NCI-H345 (cell line): ENCODE measurements around the gene BLOC1S1.
"Not testable (repeated sequence)": the region's sequence is repeated elsewhere in the genome, so short reads cannot be mapped to it uniquely, and the experiment has no call there.

Source experiments
- DNase-seq: peaks from one replicate; lab custom pipeline; 2025; lab: John Stamatoyannopoulos, UW

Gene BLOC1S1

DNA sequence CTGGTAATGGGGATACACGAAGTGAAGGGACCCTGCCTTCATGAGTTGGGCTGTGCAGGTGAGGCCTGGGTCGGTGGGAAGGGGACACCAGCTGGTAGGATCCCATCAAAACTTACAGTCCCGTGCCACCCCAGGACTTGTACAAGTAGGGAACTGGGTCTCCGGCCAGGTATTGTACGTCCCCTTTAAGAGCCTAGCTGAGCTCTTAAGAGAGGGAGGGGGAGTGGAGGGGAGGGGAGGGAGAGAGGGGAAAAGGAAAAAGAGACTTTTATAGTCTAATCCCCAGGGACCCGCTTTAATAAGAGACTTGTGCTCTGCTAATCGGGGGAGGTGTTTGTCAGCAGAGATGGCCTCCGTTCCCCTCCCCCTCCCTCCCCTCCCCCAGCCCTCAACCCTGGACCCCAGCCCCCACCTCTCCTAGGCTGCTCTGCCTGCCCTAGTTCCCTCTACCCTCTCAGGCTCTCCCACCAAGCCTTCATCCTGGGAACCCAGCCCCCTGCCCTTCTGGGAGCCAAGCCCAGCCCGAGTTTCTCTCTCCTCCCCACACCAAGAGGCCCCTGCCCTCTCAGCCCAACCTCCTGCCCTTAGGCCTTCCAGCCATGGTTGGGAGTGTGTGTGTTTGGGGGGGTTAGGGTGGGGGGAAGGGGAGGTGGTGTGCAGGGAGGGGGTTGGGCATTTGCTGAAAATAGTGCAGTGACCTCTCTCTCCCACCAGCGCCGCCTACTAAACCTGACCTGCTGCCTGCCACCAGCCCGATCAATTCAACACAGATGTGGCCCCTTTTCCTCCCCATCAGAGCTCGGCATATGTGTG, 29.7 kb downstream of the BLOC1S1 start:
- peak; percentile 41 for DNase-seq

DNA sequence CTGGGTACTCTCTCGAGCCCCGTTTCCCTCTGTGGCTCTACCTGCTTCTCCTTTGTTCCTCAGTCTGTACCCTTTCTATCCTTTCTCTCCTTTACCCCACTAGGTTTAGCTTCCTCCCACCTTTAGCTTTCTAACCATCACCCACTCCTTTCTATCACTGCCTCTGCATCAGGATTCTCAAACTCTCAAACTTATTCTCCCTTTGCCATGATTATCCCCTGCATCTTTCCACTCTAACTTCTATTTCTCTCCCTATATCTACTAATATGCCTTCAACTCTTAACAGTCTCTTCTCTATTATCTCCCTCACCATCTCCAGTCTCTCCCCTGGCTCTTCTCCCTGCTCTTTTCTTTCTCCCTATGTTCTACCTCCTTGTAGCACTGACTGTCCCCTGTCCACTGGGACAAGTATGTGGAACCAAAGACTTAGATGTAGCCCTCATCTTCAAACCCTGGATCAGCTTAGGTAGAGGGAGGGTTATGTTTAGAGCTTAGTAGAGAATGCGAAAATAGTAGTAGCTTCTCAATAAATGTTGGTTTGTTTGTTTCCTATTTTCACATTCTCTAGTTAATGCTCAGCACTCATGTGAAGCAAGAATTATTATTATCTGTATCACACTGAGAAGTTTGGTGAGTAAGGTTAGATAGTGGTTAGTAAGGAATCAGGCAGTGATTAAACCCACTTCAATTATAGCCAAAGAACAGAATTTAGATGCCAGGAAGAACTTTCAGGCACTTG, 30.5 kb downstream of the BLOC1S1 start:
- no peak for DNase-seq

DNA sequence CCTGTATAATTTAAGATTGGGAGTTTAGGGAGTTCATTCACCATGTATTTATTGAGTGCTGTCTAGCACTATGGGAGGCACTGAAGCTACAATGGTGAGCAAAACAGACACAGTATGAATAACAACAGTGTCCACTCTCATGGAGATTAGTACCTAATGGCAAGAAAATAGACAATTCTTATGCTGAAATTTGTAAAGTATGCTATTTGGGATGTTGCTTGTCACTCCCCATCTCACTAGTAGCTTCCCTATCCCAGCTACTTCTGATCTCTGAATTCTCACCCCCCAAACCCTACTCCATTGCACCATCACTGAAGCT, 31.0 kb downstream of the BLOC1S1 start:
- no peak for DNase-seq

DNA sequence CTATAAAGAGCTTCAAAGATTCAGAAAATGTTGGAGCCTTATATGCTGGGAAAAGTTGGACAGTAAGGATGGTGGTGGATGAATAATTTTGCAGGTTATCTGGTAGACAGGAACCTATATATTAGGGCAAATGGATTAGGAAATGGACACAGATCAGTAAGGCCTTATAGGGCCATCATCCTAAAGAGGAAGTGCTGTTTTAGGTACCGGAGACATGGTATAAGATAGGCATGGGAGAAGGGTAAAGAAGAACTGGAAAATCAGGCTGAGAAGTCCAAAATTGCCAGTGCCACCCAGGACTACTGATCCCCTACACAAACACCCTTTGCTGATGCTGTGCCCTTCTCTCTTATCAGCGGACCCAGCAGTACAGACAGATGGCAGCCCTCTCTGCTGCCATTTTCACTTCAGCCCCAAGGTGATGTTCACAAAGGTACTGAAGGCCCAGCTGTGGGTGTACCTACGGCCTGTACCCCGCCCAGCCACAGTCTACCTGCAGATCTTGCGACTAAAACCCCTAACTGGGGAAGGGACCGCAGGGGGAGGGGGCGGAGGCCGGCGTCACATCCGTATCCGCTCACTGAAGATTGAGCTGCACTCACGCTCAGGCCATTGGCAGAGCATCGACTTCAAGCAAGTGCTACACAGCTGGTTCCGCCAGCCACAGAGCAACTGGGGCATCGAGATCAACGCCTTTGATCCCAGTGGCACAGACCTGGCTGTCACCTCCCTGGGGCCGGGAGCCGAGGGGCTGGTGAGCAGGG, 32.6 kb downstream of the BLOC1S1 start:
- no peak for DNase-seq

DNA sequence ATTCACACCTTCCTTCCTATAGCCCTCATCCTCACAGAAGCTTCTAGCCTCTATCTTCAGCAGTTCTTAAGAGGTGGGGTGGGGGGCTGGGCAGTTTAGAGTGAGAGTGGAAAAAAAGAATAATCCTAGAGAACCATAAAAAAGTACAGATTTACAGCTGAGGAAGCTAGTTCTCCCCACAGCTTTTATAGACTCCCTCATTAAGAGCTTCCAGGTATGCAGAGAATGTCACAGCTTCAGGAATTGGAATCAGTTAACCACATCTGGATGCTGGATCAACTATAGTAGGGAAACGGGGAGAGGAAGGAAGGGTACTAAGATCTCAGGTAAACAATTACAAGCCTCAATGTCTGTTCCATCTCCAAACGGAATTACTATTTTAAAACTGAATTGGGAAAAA, 39.4 kb downstream of the BLOC1S1 start:
- no peak for DNase-seq

DNA sequence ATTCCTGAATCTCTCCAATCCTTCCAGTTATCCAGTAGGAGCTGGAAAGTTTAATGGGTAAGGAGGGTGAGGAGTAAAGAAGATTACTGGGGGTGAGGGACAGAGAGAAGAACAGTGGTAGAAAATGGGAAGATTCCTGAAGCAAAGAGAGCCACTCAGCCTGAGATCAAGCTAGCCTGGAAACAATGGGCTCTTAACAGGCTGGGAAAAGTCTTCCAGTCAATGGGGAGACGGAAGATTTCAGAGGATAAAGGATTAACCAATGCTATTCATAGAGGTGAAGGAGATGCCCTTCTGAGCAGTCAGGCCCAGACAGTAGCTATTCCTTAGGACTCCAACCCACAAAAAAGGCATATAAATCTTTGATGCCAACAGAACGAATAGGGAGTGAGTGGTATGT, 41.9 kb downstream of the BLOC1S1 start:
- DNase-seq = no peak

DNA sequence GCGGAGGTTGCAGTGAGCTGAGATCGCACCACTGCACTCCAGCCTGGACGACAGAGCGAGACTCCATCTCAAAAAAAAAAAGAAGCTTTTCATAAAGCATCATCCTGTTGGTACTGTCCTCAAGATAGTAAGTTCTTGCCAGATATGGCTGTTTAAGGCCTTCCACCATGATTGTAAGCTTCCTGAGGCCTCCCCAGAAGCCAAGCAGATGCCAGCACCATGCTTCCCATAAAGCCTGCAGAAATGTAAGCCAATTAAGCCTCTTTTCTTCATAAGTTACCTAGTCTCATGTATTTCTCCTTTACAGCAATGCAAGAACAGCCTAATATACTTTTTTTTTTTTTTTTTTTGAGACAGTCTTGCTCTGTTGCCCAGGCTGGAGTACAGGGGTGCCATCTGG, 42.7 kb downstream of the BLOC1S1 start:
- not testable (repeated sequence) for DNase-seq

DNA sequence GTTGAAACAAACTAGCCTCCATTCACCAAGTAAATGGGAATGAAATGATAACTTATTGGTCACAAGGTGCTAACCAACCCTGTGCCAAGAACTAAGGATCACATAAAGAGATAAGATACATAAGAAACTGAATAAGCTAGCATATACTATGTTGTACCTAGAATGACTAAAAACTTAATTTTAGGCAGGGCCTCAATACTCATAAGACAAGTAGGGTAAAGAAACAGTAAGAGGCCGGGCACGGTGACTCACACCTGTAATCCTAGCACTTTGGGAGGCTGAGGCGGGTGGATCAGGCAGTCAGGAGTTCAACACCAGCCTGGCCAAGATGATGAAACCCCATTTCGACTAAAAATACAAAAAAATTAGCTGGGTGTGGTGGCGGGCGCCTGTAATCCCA, 44.8 kb downstream of the BLOC1S1 start:
- no peak for DNase-seq

DNA sequence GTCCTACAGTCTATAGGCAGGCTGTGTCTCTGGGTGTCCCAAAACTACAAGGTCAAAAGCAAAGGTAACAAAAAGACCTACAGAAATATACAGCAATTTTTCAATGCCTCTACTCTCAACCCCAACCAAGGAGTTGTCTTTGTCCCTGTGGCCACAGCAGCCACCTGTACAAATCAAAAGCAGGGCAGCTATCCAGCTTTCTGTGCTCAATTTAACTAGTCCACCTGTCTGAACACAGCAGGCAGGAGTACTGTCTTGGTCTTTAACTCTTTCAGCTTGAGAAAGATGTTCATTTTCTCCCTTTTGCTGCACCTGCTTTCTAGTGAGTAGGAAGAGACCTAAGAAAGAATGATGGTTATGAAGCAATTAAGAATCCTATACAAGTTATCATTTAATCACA, 46.8 kb downstream of the BLOC1S1 start:
- DNase-seq = no peak

DNA sequence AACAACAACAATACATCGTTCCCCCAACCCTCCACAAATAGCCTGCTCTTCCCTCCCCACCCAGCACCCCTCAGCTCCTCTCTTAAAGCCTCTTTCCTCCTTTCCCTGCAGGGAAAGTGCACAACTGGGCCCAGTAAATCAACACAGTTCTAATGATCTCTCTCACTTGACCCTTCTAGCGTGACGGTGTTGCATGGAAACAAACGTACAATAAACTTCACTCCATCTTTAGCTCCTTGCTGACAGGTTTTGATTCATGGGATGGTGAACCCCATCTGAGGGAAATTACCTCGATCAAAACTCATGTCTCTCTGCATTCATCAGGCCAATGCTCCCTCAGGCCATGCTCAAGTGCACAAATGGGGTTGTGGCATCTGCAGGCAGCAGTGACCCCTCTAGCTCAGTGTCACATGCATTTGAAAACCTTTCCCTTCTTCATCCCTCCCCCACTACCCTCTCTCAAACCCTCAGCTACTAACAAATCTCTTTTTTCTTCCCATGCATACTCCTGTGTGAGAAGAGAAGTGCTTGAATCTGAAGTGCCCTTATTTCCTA, 50.0 kb downstream of the BLOC1S1 start:
- peak; percentile 25 for DNase-seq

DNA sequence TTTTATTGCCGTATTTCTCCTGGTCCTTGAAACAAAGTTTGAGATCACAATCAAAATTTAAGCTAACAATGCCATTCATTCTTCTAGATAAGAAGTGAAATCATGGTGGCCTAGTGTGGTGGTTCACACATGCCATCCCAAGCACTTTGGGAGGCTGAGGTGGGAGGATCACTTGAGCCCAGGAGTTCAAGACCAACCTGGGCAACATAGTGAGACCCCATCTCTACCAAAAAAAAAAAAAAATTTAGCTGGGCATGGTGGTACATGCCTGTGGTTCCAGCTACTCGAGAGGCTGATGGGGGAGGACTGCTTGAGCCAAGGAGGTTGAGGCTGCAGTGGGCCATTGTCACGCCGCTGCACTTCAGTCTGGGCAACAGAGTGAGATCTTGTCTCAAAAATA, 51.3 kb downstream of the BLOC1S1 start:
- DNase-seq = no peak
